Measurements from ENCODE around the gene ALLC. TPM values are rescaled to one million over a fixed set of nuclear protein-coding genes. Genes with fewer than 3 reads are reported as not detected.

The ALLC gene
- total and polyA plus RNA-seq, 9 of the 15 experiments (the other 6 are each of a cell fraction or from before 2014, with no cell fraction given): not detected

DNA sequence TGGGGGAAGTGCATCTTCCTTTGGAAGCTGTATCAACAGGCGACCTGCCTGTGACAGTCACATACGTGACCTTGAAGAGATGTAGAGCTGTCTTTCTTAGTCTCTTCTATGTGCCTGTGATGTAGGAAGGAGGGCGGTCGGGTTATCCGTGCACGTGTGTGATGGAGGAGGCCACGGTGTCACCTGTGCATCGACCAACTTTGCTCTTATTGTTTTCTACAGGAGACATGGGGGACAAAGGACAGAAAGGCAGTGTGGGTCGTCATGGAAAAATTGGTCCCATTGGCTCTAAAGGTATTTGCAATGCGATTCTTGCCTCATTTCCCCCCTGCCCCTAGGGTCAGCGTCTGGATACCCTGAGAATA lies 20.7 kb upstream of the ALLC start (continued):
- TF ChIP-seq, protein P1, sequence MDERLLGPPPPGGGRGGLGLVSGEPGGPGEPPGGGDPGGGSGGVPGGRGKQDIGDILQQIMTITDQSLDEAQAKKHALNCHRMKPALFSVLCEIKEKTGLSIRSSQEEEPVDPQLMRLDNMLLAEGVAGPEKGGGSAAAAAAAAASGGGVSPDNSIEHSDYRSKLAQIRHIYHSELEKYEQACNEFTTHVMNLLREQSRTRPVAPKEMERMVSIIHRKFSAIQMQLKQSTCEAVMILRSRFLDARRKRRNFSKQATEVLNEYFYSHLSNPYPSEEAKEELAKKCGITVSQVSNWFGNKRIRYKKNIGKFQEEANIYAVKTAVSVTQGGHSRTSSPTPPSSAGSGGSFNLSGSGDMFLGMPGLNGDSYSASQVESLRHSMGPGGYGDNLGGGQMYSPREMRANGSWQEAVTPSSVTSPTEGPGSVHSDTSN (CRISPR knock-in tag; IDR thresholded peaks at IDR 0.05; ENCODE audit: low read depth): no peak
- TF ChIP-seq, protein P1 (tag; conservative IDR thresholded peaks at IDR 0.05; ENCODE audit: low read depth): no peak

DNA sequence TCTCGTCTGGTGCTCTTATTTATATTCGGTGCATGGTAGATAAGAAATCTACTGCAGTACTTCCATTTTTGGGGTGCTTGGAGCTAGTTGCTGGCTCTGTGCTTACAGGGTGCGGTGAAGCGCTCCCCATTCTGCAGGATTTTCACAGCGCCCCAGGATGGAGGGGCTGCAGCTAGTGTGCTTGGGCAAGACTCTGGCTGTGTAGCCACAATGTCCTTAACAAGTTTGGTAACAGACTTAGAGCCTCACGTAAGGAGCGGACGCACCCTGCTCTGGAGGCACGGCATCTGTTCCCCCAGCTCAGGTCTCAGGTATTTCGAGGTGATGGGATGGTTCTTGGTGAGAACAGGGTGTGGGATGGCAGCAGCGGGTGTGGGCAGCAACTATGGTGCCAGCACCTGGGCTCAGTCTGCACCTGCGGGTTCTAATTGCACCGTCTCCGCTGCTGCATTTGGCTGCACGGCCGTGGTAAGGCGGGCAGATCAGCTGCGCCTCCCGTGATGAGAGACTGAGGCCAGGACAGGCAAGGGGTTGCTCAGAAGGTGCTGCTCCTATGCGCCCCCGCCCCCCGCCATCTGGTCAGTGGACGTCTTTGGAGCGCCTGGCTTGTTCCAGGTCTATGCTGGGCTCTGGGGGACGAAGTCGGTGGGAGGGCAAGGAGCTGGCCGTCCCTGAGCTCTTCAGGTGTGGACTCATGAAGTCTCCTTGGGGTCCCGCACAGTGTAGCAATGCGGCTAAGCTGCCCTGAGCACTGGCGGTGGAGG lies 20.1 kb upstream of the ALLC start:
- ChIA-PET POLR2A (interaction anchor here (0.6 to 1.2 kb wide), 3 partner anchors 10 to 145 kb away, joined by 3 to 6 read pairs (median 3); no protein-coding TSS in a partner anchor), CTCF (ENCODE audit: low intra/inter-chr PET ratio) (no interaction called here)
- BruUV-seq (replicated peaks): no TSS peak
- H4K20me1 ChIP-seq (replicated peaks; ENCODE audit: control insufficient read depth, insufficient read depth, low read length): peaks cover 12% of the 10 kb centered on the region; the same call in 1 of the 2 replicates
- no peak overlapping the region for H3K4me2 ChIP-seq (ENCODE audit: insufficient read depth, low read length)
- no peak overlapping the region for H3K4me3 ChIP-seq
- H3K9me1 ChIP-seq (ENCODE audit: control insufficient read depth, insufficient read depth, low read length): no peaks in the 10 kb centered on the region
- 11% methylated on average over 30 of the region's 30 CpGs for WGBS (ENCODE audit: insufficient coverage, low coverage, missing lambda C conversion rate)
- FAIRE-seq: no peak
- H3K9ac ChIP-seq (ENCODE audit: insufficient read depth in 1 of 2, low read depth in 2 of 2, low read length in 2 of 2): no peak overlapping the region; a peak in 1 of 4 replicates
- no peak overlapping the region for H3K27ac ChIP-seq (ENCODE audit: extremely low read depth, low read depth, low read length)
- H2AFZ ChIP-seq (ENCODE audit: low read depth, low read length): no peak overlapping the region
- no peak for ATAC-seq
- no peaks in the 10 kb centered on the region for H3K79me2 ChIP-seq (ENCODE audit: control insufficient read depth, insufficient read depth, low read length)
- 0 out of 2 replicates have a peak, but pooled peaks cover 2% of the 10 kb centered on the region for H3K9me3 ChIP-seq (replicated peaks; ENCODE audit: control insufficient read depth, insufficient read depth, low read depth, low read length)
- peaks cover 0 to 27% of the 10 kb centered on the region in 2 experiments; a peak in 2 of 5 replicates for H3K4me1 ChIP-seq (replicated peaks in 1 of 2; ENCODE audit: control insufficient read depth in 2 of 2, insufficient read depth in 2 of 2, low read length in 2 of 2)
- no peak for DNase-seq (ENCODE audit: extremely low read depth in 1 of 4, low spot score in 3 of 4)
- in situ Hi-C loops (cut with MboI) (no loop called here), intact Hi-C loops (cut with micrococcal nuclease) (no loop called here)
- H3K27me3 ChIP-seq (ENCODE audit: control insufficient read depth in 2 of 2, insufficient read depth in 2 of 2, low read length in 2 of 2): peaks cover 68 to 89% of the 10 kb centered on the region in 2 experiments
- no peaks in the 10 kb centered on the region for H3K36me3 ChIP-seq (ENCODE audit: control insufficient read depth, insufficient read depth, low read length)
- TF ChIP-seq, protein P2, sequence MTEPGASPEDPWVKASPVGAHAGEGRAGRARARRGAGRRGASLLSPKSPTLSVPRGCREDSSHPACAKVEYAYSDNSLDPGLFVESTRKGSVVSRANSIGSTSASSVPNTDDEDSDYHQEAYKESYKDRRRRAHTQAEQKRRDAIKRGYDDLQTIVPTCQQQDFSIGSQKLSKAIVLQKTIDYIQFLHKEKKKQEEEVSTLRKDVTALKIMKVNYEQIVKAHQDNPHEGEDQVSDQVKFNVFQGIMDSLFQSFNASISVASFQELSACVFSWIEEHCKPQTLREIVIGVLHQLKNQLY (CRISPR knock-in tag; conservative IDR thresholded peaks at IDR 0.05): no peak
- TF ChIP-seq BRD9 (IDR thresholded peaks at IDR 0.05; ENCODE audit: low read depth, partially characterized antibody): no peak
- TF ChIP-seq, protein P3, sequence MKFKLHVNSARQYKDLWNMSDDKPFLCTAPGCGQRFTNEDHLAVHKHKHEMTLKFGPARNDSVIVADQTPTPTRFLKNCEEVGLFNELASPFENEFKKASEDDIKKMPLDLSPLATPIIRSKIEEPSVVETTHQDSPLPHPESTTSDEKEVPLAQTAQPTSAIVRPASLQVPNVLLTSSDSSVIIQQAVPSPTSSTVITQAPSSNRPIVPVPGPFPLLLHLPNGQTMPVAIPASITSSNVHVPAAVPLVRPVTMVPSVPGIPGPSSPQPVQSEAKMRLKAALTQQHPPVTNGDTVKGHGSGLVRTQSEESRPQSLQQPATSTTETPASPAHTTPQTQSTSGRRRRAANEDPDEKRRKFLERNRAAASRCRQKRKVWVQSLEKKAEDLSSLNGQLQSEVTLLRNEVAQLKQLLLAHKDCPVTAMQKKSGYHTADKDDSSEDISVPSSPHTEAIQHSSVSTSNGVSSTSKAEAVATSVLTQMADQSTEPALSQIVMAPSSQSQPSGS (CRISPR knock-in tag; IDR thresholded peaks at IDR 0.05): no peak
- TF ChIP-seq ZNF408 (CRISPR knock-in tag; IDR thresholded peaks at IDR 0.05; ENCODE audit: low read depth): no peak
- TF ChIP-seq FIP1L1 (IDR thresholded peaks at IDR 0.05; ENCODE audit: low read depth, low read length, poor library complexity, severe bottlenecking): no peak
- TF ChIP-seq PHTF2 (CRISPR knock-in tag; IDR thresholded peaks at IDR 0.05): no peak
- TF ChIP-seq TFAM (CRISPR knock-in tag; conservative IDR thresholded peaks at IDR 0.05): no peak
- TF ChIP-seq ESRRA (IDR thresholded peaks at IDR 0.05; ENCODE audit: borderline replicate concordance, low read depth): no peak
- TF ChIP-seq, protein P4, sequence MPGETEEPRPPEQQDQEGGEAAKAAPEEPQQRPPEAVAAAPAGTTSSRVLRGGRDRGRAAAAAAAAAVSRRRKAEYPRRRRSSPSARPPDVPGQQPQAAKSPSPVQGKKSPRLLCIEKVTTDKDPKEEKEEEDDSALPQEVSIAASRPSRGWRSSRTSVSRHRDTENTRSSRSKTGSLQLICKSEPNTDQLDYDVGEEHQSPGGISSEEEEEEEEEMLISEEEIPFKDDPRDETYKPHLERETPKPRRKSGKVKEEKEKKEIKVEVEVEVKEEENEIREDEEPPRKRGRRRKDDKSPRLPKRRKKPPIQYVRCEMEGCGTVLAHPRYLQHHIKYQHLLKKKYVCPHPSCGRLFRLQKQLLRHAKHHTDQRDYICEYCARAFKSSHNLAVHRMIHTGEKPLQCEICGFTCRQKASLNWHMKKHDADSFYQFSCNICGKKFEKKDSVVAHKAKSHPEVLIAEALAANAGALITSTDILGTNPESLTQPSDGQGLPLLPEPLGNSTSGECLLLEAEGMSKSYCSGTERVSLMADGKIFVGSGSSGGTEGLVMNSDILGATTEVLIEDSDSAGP (CRISPR knock-in tag; IDR thresholded peaks at IDR 0.05): no peak
- TF ChIP-seq ETV5 (CRISPR knock-in tag; IDR thresholded peaks at IDR 0.05; ENCODE audit: low read depth): no peak
- TF ChIP-seq CBFA2T3 (IDR thresholded peaks at IDR 0.05): no peak
- no peak for TF ChIP-seq ZNF134 (CRISPR knock-in tag; conservative IDR thresholded peaks at IDR 0.05)

All from K562 (cell line).